Nephron (organoid): Measurements from ENCODE around the gene TNFRSF11A.

Source experiments
- H3K27ac Mint-ChIP-seq, 3 experiments: 2 replicates each; pipeline ENCODE4 v1.8.0; 2020; ENCODE audit warnings: mixed read lengths in 3 of 3, mild to moderate bottlenecking in 2 of 3, moderate library complexity in 1 of 3
- H3K27me3 Mint-ChIP-seq: 2 replicates; pipeline ENCODE4 v1.8.0; 2021; ENCODE audit warnings: low read depth, mild to moderate bottlenecking, moderate library complexity, mixed read lengths
- H3K36me3 Mint-ChIP-seq: 2 replicates; pipeline ENCODE4 v1.8.0; 2020; ENCODE audit warnings: low read depth, mixed read lengths
- H3K4me1 Mint-ChIP-seq: 2 replicates; pipeline ENCODE4 v1.8.0; 2020; ENCODE audit warnings: mixed read lengths
- H3K4me3 Mint-ChIP-seq, 3 experiments: 2 replicates each; pipeline ENCODE4 v1.8.0; 2020; ENCODE audit warnings: mild to moderate bottlenecking in 3 of 3, mixed read lengths in 3 of 3, moderate library complexity in 2 of 3
- H3K9me3 Mint-ChIP-seq: 2 replicates; pipeline ENCODE4 v1.8.0; 2020; ENCODE audit warnings: mixed read lengths
- TF ChIP-seq, protein P1 (sequence below), 3 experiments: fragments of 200-600 bp; sonication (generic); IDR thresholded peaks; one replicate each; pipeline ENCODE4 v1.5.0; 2021; ENCODE audit warnings: antibody characterized with exemption in 3 of 3; ENCODE audit not compliant: unreplicated experiment in 3 of 3

Gene TNFRSF11A

DNA sequence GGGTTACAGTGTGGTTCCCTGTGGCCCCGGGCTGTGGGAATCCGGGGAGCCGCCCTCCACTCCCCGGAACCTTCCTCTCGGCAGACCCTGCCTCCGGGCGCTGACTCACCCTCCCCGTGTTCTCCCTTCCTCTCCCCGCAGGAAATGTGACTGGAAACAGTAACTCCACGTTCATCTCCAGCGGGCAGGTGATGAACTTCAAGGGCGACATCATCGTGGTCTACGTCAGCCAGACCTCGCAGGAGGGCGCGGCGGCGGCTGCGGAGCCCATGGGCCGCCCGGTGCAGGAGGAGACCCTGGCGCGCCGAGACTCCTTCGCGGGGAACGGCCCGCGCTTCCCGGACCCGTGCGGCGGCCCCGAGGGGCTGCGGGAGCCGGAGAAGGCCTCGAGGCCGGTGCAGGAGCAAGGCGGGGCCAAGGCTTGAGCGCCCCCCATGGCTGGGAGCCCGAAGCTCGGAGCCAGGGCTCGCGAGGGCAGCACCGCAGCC, 59.5 kb downstream of the TNFRSF11A start:
- peaks cover 25% of the 10 kb centered on the region for H3K27me3 Mint-ChIP-seq
- TF ChIP-seq, protein P1, sequence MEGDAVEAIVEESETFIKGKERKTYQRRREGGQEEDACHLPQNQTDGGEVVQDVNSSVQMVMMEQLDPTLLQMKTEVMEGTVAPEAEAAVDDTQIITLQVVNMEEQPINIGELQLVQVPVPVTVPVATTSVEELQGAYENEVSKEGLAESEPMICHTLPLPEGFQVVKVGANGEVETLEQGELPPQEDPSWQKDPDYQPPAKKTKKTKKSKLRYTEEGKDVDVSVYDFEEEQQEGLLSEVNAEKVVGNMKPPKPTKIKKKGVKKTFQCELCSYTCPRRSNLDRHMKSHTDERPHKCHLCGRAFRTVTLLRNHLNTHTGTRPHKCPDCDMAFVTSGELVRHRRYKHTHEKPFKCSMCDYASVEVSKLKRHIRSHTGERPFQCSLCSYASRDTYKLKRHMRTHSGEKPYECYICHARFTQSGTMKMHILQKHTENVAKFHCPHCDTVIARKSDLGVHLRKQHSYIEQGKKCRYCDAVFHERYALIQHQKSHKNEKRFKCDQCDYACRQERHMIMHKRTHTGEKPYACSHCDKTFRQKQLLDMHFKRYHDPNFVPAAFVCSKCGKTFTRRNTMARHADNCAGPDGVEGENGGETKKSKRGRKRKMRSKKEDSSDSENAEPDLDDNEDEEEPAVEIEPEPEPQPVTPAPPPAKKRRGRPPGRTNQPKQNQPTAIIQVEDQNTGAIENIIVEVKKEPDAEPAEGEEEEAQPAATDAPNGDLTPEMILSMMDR (IDR thresholded peaks at IDR 0.05; ENCODE audit: unreplicated experiment in 3 of 3) = no peak
- no peak overlapping the region for H3K4me3 Mint-ChIP-seq
- H3K9me3 Mint-ChIP-seq = no peaks in the 10 kb centered on the region
- no peak overlapping the region for H3K27ac Mint-ChIP-seq
- H3K36me3 Mint-ChIP-seq = no peaks in the 10 kb centered on the region
- H3K4me1 Mint-ChIP-seq = peaks cover 8% of the 10 kb centered on the region

DNA sequence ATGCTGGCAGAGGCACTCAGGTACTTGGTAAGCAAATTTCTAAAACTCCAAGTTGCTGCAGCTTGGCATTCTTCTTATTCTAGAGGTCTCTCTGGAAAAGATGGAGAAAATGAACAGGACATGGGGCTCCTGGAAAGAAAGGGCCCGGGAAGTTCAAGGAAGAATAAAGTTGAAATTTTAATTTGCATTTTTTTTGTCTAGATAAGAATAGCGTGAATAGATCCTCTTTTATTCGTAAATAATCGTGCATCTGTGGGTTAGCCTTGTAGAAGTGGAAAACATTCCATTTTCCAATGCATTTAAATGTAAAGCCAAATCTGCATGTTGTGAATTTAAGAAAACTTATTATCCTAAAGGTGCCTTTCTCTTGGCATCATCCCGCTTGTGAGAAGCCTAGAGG, 61.0 kb downstream of the TNFRSF11A start:
- Mint-ChIP-seq H3K4me3 (no peak overlapping the region), H3K36me3 (no peaks in the 10 kb centered on the region)

DNA sequence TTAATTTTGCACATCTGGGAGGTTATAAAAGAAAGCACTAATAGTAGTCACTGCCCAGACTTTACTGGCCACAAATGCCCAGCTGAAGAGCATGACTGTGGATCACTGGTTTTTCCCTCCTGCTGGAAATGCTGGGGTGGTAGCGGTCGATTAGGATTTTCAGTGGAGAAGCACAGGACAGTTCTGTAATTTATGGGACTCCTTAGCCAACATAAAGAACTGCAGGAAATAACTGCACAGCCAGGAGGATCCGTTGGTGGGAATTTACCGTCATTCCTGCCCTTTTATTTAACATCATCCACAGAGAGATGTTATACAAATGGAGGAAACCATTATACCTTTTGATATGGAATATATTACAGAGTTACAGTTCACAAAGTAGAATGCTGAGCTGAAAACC, 61.5 kb downstream of the TNFRSF11A start:
- no peaks in the 10 kb centered on the region for H3K36me3 Mint-ChIP-seq
- peaks cover 32% of the 10 kb centered on the region for H3K27me3 Mint-ChIP-seq
- peaks cover 8% of the 10 kb centered on the region for H3K4me1 Mint-ChIP-seq
- H3K27ac Mint-ChIP-seq = no peak overlapping the region
- H3K4me3 Mint-ChIP-seq = no peak overlapping the region
- TF ChIP-seq, protein P1 (IDR thresholded peaks at IDR 0.05; ENCODE audit: unreplicated experiment in 3 of 3) = no peak
- H3K9me3 Mint-ChIP-seq = peaks cover 6% of the 10 kb centered on the region

More for the DNA sequence above, 61.0 kb downstream of the TNFRSF11A start:
- peaks cover 32% of the 10 kb centered on the region for H3K27me3 Mint-ChIP-seq
- TF ChIP-seq, protein P1 (IDR thresholded peaks at IDR 0.05; ENCODE audit: unreplicated experiment in 3 of 3) = no peak
- no peak overlapping the region for H3K27ac Mint-ChIP-seq
- H3K9me3 Mint-ChIP-seq = peaks cover 3% of the 10 kb centered on the region
- peaks cover 8% of the 10 kb centered on the region for H3K4me1 Mint-ChIP-seq

DNA sequence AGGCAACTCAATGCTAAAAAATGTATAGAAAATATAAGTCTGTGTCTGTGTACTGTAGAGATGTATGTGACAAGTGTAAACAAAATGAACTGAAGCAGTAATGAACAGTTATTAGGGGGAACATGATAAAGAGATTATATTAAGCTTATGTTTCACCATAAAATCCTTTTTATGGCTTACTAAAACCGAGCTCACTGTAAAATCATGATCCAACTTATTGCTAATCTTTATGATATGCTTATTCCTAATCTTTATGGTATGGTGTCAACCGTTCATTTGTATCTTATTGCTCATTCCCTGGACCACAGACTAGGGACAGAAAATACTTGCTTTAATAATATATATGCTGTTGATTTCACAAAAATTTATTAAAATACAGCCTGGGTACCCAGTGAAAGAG, 62.1 kb downstream of the TNFRSF11A start:
- TF ChIP-seq, protein P1 (IDR thresholded peaks at IDR 0.05; ENCODE audit: unreplicated experiment in 3 of 3) = no peak
- peaks cover 32% of the 10 kb centered on the region for H3K27me3 Mint-ChIP-seq
- H3K27ac Mint-ChIP-seq = no peak overlapping the region
- H3K36me3 Mint-ChIP-seq = no peaks in the 10 kb centered on the region
- H3K4me1 Mint-ChIP-seq = peaks cover 8% of the 10 kb centered on the region
- no peak overlapping the region for H3K4me3 Mint-ChIP-seq
- H3K9me3 Mint-ChIP-seq = peaks cover 6% of the 10 kb centered on the region

DNA sequence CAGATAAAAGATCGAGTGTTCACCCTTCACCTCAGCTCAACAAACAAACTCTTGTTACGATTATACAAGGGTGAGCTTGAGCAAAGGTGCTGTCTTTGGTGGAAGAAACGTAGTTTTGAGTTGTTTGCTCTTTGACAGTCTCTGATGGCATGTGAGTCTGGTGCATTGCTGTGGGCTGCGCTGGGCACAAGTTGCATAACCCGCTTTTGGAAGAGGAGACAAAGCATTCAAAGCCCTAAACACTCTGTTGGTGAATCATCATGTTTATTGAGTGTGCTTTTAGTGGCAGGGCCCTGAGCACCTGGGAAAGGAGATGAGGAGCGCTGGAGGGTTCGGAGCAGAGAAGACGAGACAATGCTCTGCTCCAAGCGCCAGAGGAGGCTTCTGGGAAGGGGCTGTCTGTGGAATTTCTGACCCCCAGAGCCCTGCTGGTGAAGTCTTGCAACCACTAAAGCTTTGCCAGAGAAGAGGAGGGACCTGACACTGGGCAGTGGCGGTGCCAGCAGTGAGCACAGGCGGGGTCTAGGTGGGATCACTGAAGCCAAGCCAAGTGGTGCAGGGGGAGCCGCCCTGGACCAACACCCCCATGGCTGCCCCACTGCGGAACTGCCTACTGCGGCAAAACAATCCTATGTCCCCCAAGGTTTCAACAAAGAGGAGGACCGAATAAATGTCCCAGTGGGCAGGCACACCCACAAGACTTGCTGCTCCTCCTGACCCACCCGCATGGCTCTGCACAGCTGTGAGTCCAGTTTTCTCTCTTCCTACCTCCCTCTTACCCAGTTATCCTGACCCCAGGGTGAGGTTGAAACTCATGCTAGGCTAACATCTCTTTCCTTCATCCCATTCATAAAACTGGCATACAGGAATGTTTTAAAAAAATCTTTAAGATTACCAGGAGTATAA, 64.0 kb downstream of the TNFRSF11A start:
- Mint-ChIP-seq H3K4me1 (peaks cover 8% of the 10 kb centered on the region), H3K27ac (no peak overlapping the region), H3K36me3 (no peaks in the 10 kb centered on the region), H3K4me3 (no peak overlapping the region), H3K9me3 (peaks cover 6% of the 10 kb centered on the region), H3K27me3 (peaks cover 32% of the 10 kb centered on the region)
- TF ChIP-seq, protein P1 (IDR thresholded peaks at IDR 0.05; ENCODE audit: unreplicated experiment in 3 of 3) = no peak
